GM18951 (cell line): ENCODE measurements around the gene FREY1.

Source experiments
- POLR2A ChIP-seq: IDR thresholded peaks from 4 replicates; pipeline ENCODE4 v1.6.1; 2011; ENCODE audit warnings: mild to moderate bottlenecking; ENCODE audit not compliant: insufficient read length, insufficient read depth; ENCODE audit errors: extremely low read depth
- in situ Hi-C: fragments of 300-500 bp; cut with MboI; formaldehyde crosslinking; loops from one replicate; pipeline ENCODE4 v1.12.0; 2022; ENCODE audit warnings: low sequenced_read_pairs, mixed read lengths, inconsistent platforms; ENCODE audit not compliant: unreplicated experiment

The FREY1 gene

DNA sequence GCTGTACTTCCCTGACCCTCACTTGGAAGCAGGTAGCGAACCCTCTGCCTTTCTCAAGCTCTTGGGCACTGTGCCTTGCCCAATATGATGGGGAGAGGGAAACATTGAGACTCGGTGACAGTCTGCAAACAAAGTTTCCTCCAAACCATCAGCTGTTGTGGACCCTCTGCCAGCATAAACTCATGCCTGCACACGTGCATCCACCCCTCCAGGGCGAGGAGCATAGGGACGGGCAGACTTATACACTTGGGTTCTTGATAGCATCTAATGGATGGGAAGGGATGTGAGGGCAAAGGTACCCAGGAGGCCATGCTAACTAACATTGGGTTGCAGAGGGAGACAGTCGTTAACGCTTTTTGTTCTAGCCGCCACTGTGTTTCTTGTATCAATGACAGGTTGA, 29.9 kb downstream of the FREY1 start:
- in situ Hi-C loops, result no loop called here
- no peak for TF ChIP-seq POLR2A

DNA sequence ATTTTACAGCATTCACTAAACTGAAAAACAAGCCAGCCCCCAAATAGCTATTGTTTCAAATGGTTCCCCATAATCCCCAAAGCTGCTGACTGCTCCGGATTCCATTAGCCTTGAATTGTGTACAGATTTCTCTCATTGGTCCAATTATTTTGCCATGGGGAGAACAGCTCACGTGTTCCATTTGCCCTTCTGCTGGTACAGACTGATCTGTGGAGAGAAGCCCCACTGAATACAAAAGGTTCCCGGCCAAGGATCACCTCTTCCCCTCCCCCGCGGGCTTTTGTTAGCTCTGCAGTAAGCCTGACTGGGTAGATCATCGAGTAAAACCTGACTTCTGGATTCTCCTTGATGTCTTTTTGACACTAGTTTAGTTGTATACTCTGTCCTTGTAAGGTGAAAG, 30.7 kb downstream of the FREY1 start:
- TF ChIP-seq POLR2A, result no peak
- in situ Hi-C loops, result no loop called here

DNA sequence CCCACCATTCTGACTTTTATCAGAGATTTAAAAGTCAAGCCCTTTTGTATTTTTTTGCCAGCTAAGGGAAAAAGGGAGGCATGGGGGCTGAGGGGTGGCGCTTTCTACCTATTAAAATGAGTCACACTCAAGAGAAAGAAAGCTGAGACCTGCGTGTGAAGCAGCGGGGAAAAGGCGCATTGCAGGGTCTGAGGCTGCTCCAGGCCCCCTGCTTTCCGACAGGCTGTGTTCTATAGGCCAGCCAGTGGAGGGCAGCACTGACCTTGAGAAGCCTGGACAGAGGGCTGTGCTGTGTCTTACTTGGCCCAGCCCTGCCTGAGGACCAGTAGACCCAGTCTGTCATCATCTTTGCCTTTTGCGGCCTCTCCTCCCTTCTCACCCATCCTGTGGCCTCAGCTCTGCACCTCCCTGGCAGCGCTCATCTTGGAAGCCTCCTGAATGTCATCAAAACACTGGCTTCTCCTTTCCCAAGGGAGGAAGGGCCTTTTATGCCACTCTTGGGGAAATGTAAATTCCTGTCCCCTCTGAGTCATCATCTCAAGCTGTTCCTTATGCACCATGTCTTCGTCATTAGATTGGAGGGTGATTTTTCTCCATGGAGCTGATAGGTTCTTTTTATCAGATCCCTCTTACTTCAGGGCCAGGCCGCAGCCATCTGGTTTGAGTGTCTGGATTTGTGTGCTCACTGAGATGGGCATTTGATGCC, 34.3 kb downstream of the FREY1 start:
- in situ Hi-C loops, result no loop called here
- TF ChIP-seq POLR2A, result no peak

DNA sequence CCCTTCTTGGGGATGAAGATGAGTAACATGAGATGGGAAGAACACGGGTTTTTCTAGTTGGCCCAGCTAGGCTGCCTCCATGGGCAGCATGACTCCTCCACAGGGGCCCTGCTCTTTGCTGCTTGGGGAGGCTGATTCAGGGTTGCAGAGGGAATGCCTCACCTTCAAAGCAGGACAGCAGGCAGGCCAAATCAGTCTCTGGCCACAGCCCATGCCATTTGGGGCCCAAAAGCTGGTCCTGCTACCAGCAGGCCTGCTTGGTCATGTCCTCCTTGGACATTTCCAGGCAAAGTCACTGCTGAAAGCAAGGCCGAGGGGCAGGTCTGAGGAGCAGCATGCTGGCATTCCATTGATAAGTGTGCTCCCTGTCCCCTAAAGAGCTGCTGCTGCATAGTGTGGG, 35.4 kb downstream of the FREY1 start:
- in situ Hi-C loops, result no loop called here
- no peak for TF ChIP-seq POLR2A

DNA sequence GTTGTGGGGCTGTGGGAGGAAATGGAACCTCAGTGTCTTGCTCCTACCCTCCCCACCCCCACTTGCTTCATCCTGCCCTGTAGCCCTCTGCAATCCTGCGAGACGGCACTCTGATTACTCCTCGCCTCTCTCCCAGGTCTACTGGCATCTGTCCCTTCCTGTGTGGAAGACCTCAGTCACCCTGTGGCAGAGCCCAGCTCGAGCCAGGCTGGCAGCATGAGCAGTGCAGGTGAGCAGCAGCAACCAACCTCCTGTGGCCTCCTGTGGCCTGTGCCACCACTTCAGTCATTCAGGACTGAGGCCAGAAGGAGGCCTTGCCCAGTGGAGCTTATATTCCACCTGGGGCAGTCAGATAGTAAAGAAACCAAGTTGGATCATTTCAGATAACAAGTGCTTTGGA, 36.4 kb downstream of the FREY1 start:
- in situ Hi-C loops, result no loop called here
- no peak for TF ChIP-seq POLR2A

DNA sequence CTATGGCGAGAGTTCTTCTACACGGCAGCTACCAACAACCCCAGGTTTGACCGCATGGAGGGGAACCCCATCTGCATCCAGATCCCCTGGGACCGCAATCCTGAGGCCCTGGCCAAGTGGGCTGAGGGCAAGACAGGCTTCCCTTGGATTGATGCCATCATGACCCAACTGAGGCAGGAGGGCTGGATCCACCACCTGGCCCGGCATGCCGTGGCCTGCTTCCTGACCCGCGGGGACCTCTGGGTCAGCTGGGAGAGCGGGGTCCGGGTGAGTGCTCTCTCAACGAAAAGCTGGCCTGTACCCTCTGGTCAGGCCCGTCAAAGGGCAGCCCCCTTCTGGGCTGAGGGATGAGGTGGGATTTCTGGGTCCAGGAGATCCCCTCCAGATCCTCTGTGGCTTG, 37.5 kb downstream of the FREY1 start:
- no peak for TF ChIP-seq POLR2A
- in situ Hi-C loops, result no loop called here

DNA sequence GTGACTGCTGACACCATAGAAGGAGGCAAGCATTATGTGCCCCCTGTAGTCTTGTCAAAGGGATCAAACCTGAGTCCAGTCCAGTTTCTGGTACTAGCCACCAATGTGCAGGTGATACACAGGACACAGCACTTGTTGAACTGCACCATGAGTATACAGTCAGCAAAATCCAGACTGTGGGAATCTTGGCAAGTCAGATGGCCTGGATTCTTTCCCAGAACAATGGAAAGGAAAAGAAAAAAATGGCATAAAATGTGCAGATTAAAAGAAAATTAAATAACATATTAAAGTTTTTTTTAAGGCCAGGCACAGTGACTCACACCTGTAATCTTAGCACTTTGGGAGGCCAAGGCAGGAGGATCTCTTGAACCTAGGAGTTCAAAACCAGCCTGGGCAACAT, 43.0 kb downstream of the FREY1 start:
- no peak for TF ChIP-seq POLR2A
- in situ Hi-C loops, result no loop called here

DNA sequence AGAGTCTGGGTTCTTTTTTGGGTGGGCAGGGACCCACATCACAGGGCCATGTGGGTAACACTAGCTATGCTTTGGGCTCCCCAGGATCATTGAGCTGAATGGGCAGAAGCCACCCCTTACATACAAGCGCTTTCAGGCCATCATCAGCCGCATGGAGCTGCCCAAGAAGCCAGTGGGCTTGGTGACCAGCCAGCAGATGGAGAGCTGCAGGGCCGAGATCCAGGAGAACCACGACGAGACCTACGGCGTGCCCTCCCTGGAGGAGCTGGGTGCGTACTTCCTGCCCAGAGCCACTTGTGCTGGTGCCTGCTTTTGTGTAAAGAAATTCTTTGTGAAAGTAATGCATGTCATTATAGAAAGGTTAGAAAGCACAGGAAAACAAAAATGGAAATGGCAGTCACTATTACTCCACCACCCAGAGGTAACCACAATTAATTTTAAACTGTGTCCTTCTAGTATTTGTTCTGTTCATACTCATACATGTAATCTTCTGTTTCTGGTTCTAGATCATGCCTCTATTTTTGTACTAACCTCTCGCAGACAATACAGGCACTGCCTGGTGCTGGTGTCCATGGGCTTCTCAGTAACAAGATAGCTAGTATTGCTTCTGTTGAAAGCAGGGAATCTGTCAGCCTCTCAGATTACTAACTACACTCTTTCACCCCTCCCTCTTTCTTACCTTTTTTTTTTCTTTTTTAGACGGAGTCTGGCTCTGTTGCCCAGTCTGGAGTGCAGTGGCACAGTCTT, 46.1 kb downstream of the FREY1 start:
- in situ Hi-C loops, result no loop called here
- no peak for TF ChIP-seq POLR2A

DNA sequence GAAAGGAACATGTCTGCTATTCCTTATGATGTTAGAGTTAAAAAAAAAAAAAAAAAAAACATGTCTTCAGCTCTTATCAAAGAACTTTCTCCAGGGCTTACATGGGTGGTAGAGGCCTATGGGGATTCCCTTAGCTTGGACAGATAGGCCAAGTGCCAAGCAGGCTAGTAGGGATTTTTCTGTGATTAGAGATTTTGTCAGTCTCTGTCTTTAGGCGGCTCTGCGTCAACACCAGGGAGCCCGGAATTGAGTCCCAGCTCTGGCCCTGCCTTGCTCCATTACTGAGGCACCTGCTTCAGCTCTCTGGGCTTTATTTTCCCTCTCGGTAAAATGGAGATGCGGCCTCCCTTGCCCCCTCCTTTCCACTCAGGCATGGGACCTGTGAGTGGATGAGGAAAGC, 46.7 kb downstream of the FREY1 start:
- in situ Hi-C loops, result no loop called here
- no peak for TF ChIP-seq POLR2A

DNA sequence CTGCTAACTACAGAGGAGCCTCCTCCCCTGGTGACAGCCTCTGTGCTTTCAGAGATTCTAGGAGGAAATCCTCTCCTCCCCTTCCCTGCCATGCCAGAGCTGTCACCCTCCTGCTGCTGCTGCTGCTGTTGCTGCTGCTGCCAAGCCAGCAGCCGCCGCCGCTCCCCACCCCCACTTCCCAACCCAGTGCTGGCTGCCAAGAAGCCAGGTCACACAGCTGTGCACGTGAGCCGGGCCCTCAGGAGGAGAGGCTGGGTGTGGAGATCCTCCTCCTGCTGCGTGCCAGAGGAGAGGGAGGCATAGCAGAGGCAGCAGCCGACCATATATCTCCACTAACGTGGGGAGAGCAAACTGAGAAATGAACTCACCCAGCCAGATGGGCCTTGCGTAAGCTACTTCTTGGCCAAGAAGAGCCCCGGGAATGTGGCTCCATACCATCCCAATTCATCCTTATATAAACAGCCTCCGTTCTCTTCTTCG, 47.4 kb downstream of the FREY1 start:
- in situ Hi-C loops, result no loop called here
- TF ChIP-seq POLR2A, result no peak

DNA sequence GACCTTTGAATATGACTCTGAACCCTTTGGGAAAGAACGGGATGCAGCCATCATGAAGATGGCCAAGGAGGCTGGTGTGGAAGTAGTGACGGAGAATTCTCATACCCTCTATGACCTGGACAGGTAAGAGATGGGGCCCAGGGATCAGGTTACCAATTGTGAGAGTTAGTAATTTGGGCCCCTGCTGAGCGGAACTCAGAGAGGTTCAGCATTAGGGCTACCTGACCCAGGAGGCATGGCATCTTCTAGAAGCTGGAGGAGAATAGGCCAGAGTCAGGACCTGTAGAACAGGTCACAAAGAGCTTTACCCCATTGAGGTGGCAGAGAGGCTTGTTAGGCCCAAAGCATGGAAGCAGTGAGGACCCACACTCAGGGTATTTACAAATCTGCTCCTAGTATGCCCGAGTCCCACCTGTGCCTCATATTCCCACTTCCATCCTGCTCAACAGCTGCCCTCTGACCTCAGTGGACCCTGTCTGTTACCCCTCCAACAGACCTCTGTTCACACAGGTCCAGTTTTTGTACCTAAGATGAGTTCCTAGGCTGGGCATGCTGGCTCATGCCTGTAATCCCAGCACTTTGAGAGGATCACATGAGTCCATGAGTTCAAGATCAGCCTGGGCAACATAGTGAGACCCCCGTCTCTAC, 48.2 kb downstream of the FREY1 start:
- in situ Hi-C loops, result no loop called here
- no peak for TF ChIP-seq POLR2A

DNA sequence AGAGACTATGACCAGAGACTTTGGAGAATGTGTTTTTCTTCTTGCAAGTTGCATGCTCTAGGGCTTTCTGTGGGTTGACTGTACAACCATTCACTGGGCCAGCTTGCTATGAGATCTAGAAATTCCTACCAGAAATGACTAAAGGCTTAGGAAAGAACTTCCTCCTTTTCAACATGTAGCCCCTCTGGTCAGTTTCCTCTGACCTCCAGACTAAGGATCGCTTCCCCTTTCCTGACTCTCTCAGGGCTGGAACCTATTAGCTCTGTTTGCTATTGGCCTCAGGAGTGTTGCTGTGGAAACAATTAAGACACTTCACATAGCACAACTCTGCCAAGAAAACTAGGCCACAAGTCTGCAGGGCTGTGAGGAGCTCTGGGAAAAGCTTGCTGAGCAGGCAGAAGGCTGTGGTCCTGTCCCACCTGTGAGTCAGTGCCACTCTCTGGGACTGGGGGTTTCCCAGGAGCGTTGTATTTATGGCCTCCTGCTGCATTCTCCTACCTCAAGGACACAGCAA, 49.1 kb downstream of the FREY1 start:
- in situ Hi-C loops, result no loop called here
- no peak for TF ChIP-seq POLR2A
